ENCODE data around the gene MGRN1.

MGRN1 gene

GRCh38 chr16:4689864-4690704 is 65.5 kb downstream of the MGRN1 start:
- no peak for DNase-seq

DNA sequence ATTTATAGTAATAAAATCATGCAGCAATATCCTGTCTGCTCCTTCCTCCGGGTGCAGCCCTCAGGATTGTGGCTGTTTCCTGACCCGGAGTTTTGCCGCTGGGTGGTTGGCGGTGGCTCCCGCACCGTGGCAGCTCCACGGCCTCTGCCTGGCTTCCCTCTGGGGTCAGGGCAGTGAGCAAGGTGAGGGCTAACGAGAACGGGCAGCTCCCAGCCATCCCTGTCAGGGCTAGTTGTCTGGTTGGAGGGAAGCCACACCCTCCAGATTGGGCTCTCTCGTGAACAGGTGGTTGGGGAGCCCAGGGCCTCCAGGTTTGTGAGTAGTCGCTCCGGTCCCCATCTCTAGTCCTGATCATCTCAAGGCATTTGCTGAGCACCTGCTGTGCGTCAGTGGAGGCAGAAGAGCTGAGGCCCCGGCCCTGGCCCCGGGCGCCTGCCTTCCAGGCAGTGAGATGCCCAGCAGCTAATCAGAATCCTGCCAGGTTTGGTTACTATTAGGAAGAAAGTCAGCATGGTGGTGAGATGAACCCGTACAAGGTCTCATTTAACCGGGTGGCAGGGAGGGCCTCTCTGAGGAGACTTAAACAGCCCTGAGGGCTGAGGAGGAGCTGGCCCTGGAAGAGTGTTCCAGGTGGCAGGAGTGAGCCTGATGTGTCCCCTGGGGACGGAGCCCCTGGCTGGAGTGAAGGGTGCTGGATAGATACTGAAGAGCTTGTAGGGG is 66.5 kb downstream of the MGRN1 start:
- DNase-seq: peak in 1 of 2 experiments; percentile 25

- DNase-seq: no peak
Measured at GRCh38 chr16:4691666-4692412, 67.2 kb downstream of the MGRN1 start.

GRCh38 chr16:4692460-4693295 is 68.1 kb downstream of the MGRN1 start:
- peak in 1 of 2 experiments; percentile 49 for DNase-seq

DNA sequence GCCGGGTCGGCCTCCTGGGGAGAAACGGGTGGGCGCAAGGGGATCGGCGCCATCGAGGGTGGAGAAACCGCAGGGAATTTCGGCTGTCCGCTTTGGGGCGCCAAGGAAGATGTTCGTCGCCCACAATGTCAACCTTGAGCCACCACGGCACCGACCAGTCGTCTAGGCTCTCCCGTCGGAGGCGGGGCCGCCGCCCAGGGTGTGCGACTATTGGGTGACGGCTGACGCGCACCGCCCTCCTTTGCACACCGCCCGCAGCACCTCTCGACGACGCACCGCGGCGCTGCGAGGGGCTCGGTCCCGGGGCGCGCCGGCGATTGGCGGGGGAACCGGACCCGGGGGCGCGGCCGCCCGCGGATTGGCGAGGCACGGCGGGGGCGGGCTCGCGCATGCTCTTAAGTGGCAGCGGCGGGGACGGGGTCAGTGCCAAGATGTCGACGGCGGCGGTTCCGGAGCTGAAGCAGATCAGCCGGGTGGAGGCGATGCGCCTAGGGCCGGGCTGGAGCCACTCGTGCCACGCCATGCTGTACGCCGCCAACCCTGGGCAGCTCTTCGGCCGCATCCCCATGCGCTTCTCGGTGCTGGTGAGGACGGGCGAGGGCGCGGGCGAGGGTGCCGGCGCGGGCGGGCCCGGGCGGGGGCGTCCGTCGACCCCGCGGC is 68.8 kb downstream of the MGRN1 start, which contains the start of gene NUDT16L1:
NUDT16L1 (plus strand) TSS at position 267 of the 660 bp plus-strand sequence; CDS start at position 432, 165 bp downstream.
- DNase-seq: peak; percentile 92 to 97

DNA sequence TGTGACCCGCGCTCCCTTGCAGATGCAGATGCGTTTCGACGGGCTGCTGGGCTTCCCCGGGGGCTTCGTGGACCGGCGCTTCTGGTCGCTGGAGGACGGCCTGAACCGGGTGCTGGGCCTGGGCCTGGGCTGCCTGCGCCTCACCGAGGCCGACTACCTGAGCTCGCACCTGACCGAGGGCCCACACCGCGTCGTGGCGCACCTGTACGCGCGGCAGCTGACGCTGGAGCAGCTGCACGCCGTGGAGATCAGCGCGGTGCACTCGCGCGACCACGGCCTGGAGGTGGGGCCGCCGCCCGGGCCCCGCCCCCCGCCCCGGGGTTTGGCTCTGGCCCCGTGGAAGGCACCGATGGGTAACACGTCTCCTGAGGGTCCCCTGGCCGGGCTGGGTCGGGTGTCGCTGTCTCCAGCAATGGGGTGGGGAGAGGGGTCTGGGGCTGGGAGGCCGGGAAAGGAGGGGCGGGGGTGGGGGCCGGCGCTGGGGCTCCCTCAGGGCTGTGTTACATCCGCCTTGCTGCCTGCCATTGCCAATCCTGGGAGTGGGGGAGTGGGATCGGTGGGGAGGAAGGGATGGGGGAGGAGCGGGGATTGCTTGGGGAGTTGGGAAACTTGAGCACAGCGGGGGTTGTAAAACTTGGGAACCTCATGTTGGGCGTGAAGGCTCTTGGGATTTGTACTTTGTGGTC is 69.5 kb downstream of the MGRN1 start:
- peak in 1 of 2 experiments; percentile 40 for DNase-seq

GRCh38 chr16:4694642-4695451 is 70.2 kb downstream of the MGRN1 start:
- DNase-seq: no peak

GRCh38 chr16:4695473-4696171 is 71.0 kb downstream of the MGRN1 start:
- no peak for DNase-seq

DNA sequence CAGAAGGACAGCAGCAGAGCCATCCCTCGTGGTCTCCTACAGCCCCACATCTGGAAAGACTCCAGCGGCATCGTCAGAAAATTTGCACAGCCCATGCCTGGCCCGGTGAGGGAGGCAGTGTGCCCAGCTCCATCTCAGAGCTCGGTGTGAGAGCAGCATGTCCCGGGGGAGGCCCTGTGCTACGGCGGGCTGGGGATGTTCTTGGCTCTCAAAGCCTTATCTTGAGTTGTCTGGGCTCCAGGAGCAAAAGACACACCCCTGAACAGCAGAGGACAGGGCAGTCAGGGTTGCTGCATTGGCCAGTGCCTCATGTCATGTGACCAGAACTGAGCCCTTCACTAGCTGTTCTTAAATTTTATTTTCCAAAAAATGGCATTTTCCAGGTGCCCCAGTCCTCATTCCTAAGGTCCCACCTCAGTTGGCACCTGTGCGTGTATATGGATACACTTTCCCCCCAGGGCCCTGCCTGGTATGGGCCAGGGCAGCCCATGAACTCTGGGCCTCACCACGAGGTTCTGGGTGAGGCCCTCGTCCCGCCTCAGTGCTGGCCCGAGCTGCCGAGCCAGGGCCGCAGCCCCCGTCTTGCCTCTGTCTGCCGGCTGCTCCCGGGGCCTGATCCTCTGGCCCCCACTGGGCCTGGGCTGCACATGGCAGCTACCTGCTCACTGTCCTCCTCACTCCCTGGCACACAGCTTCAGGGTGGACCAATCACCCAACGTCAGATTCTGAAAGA is 71.7 kb downstream of the MGRN1 start:
- DNase-seq: no peak

- DNase-seq: no peak
Measured at GRCh38 chr16:4696905-4697847, 72.5 kb downstream of the MGRN1 start.

GRCh38 chr16:4697848-4698291 is 73.2 kb downstream of the MGRN1 start:
- DNase-seq: no peak

DNA sequence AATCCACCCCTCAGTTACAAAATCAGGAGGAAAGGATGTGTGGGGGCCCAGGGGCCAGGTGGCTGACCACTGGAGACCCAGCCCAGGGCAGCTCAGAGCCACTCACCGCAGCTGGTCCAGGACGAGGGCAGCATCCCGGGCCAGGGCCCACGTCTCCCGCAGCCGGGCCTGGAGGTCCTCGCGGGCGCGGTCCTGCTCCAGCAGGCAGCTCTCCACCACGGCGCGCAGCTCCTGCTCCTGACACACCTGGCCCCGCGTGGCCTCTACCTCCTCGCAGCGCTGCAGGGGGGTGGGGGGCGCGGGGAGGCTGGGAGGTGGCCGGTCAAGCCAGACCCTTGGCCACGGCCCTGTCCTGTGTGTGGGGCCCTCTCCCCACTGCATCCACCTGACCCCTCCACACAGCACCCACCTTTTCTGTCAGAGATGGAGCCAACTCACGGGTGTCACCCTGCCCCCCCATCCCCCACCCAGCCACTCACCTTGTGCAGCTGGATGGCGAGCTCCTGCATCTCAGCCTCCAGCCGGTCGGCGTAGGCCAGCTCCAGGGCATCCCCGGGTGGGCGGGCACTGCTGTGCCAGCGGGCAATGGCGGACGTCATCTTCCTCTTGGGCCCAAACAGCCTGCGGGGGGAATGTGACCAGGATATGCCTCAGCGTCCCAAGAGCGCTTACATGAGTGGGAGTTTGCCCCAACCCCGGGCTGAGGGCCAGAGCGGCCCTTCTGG is 73.9 kb downstream of the MGRN1 start:
- DNase-seq: no peak

DNA sequence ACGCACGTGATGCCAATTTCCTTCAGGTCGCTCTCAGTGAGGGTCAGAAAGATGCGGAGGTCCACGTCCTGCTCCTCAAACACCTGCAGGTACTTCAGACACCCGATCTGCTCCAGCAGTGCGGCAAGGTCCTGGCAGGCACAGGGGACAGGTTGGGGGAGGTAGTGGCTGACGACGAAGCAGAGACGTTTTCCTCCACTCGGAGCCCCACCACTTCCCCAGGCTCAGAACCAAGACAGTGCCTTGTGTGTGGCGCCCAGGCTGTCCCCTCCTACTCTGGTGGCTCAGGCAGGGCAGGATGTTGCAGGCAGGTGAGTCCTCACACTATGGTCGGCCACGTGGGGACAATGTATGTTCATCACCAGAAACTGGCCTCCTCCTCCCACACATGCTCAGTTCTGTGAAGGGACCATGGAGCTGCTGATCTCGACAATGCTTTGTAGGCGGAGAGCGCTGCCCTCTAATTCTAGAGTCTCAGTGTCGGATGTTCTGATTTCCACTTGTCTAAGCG is 74.5 kb downstream of the MGRN1 start:
- no peak for DNase-seq

- no peak for DNase-seq
Measured at GRCh38 chr16:4700380-4700996, 75.9 kb downstream of the MGRN1 start.

GRCh38 chr16:4700997-4701743 is 76.5 kb downstream of the MGRN1 start:
- no peak for DNase-seq

All from NCI-H524 (cell line).